ENCODE measurements around the gene TMPRSS3. TPM values are rescaled to one million over a fixed set of nuclear protein-coding genes. Genes with fewer than 3 reads are reported as not detected.

The TMPRSS3 gene
- total RNA-seq, 1 donor from 2014 or later: 10.5 TPM

DNA sequence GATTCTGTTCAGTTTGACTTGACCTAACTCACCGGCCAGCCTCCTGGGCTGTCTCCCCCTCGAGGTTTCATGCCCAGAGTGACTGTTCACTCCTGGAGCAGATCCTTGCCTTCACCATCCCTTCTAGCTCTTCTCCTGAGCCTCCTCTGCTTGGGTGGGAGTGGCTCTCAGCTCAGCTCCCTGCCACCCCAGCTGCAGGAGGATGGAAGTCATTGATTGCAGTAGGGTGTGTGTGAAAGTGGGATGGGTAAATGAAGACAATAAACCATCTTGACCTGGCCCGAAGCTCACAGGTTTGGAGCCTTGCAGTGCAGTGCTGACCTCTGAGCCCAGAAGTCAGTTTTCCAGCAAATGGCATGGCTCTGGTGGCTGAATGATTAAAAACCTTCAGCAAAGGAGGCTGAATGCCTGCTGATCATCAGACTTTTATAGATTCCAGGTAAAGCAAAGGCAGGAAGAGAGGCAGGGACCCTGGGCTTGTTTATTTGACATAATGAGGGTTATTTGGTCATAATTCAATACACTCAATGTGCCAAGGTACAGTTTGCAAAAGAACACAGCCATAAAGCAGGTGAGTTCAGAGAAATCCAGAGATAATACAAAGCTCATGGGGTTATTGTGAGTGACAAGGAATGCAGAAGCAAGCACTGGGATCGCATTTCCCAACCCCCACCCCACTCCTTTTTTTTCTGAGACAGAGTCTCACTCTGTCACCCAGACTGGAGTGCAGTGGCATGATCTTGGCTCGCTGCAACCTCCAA lies 63.1 kb downstream of the TMPRSS3 start:
- no peak for DNase-seq (ENCODE audit: low spot score)

DNA sequence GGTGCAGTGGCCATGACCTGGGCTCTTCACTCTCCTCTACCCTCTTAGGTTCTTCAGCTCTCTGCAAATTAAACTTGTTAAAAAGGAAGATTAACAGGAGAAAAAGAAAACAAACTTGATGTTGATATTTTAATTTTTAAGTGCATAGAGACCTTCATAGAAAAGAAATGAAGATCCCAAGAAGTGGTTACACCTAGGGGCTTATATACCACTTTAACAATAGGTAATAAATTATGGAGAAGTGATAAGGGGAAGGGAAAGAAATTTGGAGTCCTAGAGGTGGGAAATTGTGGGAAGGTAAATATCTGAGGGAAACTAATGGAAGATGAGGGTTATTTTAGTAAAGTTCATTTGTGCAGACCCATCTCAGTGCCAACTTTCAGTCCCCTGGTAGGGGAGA lies 64.2 kb downstream of the TMPRSS3 start:
- no peak for DNase-seq (ENCODE audit: low spot score)

DNA sequence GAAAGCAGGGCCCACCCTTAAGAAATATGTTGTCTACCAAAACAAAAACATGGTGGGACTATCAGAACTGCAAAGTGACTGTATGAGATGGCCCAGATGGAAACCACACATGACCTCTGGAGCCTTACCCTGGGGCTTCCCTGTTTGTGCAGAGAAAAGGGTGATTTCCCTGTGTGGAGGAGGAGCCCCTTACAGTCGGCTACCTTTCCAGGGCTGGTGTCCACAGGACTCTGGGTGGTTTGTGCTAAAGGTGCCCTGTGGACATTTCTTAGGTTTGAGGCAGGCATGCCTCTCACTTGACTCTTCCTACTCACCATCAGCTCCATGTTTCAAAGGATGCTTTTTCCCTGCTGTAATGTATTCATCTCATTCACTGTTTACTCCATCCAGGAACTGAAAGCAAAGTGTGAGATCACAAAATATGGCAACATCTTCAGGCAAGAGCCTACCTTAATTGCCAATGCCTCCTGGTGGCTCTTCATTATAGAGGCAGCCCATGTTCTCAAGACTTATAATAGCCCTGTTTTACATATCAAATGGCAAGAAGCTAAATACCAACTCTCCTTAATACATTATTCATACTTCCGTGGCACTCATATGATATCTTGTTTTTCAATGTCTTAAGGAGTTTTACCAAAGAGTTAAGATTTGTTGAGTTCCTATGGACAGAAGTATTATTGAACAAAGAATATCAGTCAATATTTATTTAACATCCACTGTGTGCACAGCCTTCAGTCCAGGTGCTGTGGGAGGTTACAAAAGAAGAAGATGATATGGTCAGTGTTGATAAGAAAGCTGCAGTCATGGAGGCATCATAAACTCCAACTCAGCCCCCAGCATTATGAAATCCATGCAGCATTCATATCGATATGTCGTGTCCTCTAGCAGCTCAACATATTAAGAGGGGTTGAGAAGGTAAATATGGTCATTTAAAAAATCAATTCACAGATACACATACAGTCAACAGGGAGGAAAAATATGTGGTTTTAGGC lies 65.2 kb downstream of the TMPRSS3 start:
- no peak for DNase-seq (ENCODE audit: low spot score)

DNA sequence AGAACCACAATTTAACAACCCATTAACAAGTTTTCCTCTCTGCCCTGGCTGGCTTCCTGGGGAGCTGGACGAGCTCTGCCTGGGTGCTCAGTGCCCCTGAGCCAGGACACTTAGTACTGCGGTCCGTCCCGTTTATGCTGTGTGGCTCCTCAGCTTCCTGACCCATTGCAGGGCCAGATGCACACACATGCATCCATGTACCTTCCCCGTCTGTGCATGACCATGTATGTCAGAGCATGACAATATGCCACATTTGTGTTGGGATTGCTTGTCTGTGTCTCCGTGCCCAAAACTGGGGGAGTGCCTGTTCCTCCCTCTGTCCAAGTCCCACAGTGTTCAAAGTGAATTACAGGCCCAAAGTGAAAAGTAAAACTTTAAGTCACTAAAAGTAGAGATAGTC lies 71.0 kb downstream of the TMPRSS3 start:
- no peak for DNase-seq (ENCODE audit: low spot score)

Other genes starting within 250 kb of the TMPRSS3 start
- 19.5 TPM for gene ABCG1, start 176.9 kb downstream of the TMPRSS3 start, total RNA-seq
- 1,342 TPM for gene TFF3, start 80.6 kb downstream of the TMPRSS3 start, total RNA-seq
- 115 TPM for gene TFF2, start 45.1 kb downstream of the TMPRSS3 start, total RNA-seq
- 241 TPM for gene TFF1, start 29.5 kb downstream of the TMPRSS3 start, total RNA-seq
- 2.0 TPM for gene UBASH3A, start 7.8 kb upstream of the TMPRSS3 start, total RNA-seq
- 5.6 TPM for gene RSPH1, start 100.2 kb upstream of the TMPRSS3 start, total RNA-seq
- gene SLC37A1, start 117.8 kb upstream of the TMPRSS3 start, total RNA-seq: 56.2 TPM